Liver (tissue), 9 donors: ENCODE measurements around the gene ZNF689. TPM values are rescaled to one million over a fixed set of nuclear protein-coding genes. Genes with fewer than 3 reads are reported as not detected.

Experiments used
- DNase-seq: peaks from one replicate; pipeline ENCODE4 v3.0.0-alpha.2; 2017; ENCODE audit warnings: low spot score
- H3K27ac ChIP-seq, 2 donors: one replicate each; pipeline ENCODE4 v1.7.0; 2013; ENCODE audit warnings: inconsistent platforms in 2 of 2, low read length in 2 of 2, control low read depth in 1 of 2, low read depth in 1 of 2, mild to moderate bottlenecking in 1 of 2
- H3K27me3 ChIP-seq, 4 donors: one replicate each; pipeline versions ENCODE4 v1.6.1 to v1.7.0; 2013; ENCODE audit warnings: low read length in 3 of 4, inconsistent platforms in 1 of 4, mild to moderate bottlenecking in 1 of 4, moderate library complexity in 1 of 4; ENCODE audit not compliant: control insufficient read depth in 4 of 4, insufficient read depth in 4 of 4
- H3K36me3 ChIP-seq, 4 donors: one replicate each; pipeline versions ENCODE4 v1.6.1 to v1.7.0; 2013; ENCODE audit warnings: low read length in 3 of 4, mild to moderate bottlenecking in 3 of 4, low read depth in 1 of 4, moderate library complexity in 1 of 4; ENCODE audit not compliant: control insufficient read depth in 4 of 4, insufficient read depth in 3 of 4
- H3K4me1 ChIP-seq, 4 donors: one replicate each; pipeline versions ENCODE4 v1.6.1 to v1.7.0; 2013; ENCODE audit warnings: low read length in 3 of 4, mild to moderate bottlenecking in 3 of 4, moderate library complexity in 1 of 4; ENCODE audit not compliant: control insufficient read depth in 4 of 4, insufficient read depth in 4 of 4
- H3K4me3 ChIP-seq, 3 donors: one replicate each; pipeline versions ENCODE4 v1.6.1 to v1.7.0; 2013; ENCODE audit warnings: low read length in 3 of 3, control low read depth in 1 of 3, low read depth in 1 of 3, mild to moderate bottlenecking in 1 of 3
- H3K9ac ChIP-seq, 2 donors: one replicate each; pipeline ENCODE4 v1.7.0; 2013; ENCODE audit warnings: low read length in 2 of 2, mild to moderate bottlenecking in 2 of 2, moderate library complexity in 2 of 2, control low read depth in 1 of 2, low read depth in 1 of 2
- H3K9me3 ChIP-seq, 4 donors: one replicate each; pipeline versions ENCODE4 v1.6.1 to v1.7.0; 2013; ENCODE audit warnings: low read length in 3 of 4; ENCODE audit not compliant: control insufficient read depth in 4 of 4
- ATF3 ChIP-seq: IDR thresholded peaks from 2 replicates; pipeline ENCODE4 v1.6.1; 2016; ENCODE audit warnings: antibody characterized with exemption
- EGR1 ChIP-seq, 2 donors: IDR thresholded peaks; 2 replicates each; pipeline ENCODE4 v1.6.1; 2016 to 2018; ENCODE audit warnings: antibody characterized with exemption in 2 of 2, low read depth in 2 of 2
- FOXA1 ChIP-seq: IDR thresholded peaks from 2 replicates; pipeline ENCODE4 v1.6.1; 2016; ENCODE audit warnings: antibody characterized with exemption
- HNF4A ChIP-seq, 2 donors: conservative IDR thresholded peaks; 2 replicates each; pipeline ENCODE4 v1.6.1; 2016; ENCODE audit warnings: antibody characterized with exemption in 2 of 2, mild to moderate bottlenecking in 2 of 2
- HNF4G ChIP-seq: IDR thresholded peaks from 2 replicates; pipeline ENCODE4 v1.6.1; 2016; ENCODE audit warnings: antibody characterized with exemption
- JUND ChIP-seq, 2 donors: IDR thresholded peaks; 2 replicates each; pipeline ENCODE4 v1.6.1; 2016; ENCODE audit warnings: antibody characterized with exemption in 2 of 2
- MAX ChIP-seq: IDR thresholded peaks from 2 replicates; pipeline ENCODE4 v1.6.1; 2016; ENCODE audit warnings: antibody characterized with exemption
- NR2F2 ChIP-seq: IDR thresholded peaks from 2 replicates; pipeline ENCODE4 v1.6.1; 2016; ENCODE audit warnings: antibody characterized with exemption
- RAD21 ChIP-seq, 2 donors: IDR thresholded peaks; 2 replicates each; pipeline ENCODE4 v1.6.1; 2016; ENCODE audit warnings: antibody characterized with exemption in 2 of 2, mild to moderate bottlenecking in 2 of 2
- SP1 ChIP-seq: IDR thresholded peaks from 2 replicates; pipeline ENCODE4 v1.6.1; 2018; ENCODE audit warnings: antibody characterized with exemption, mild to moderate bottlenecking
- TAF1 ChIP-seq: conservative IDR thresholded peaks from 2 replicates; pipeline ENCODE4 v1.6.1; 2016; ENCODE audit warnings: antibody characterized with exemption, mild to moderate bottlenecking
- YY1 ChIP-seq: IDR thresholded peaks from 2 replicates; pipeline ENCODE4 v1.6.1; 2016; ENCODE audit warnings: antibody characterized with exemption, mild to moderate bottlenecking
- WGBS: extraction: QIAGEN DNeasy Blood & Tissue Kit; methylation state at CpG from one replicate; pipeline ENCODE4 v1.1.7; 2013; 5-methylcytosine and 5-hydroxymethylcytosine counted together
- polyA plus RNA-seq, 2 donors: library from polyadenylated mRNA; stranded (reverse) in 1 of 2; unstranded in 1 of 2; fragments of 200-250 nt in 1 of 2; fragments of >200 nt in 1 of 2; fragmentation: Nextera tagmentation in 1 of 2; extraction: Ambion mirVana in 1 of 2; gene quantifications; one replicate each; pipeline versions ENCODE4 v1.2.1 to v1.2.3, GENCODE V29; 2013 to 2015
- total RNA-seq, 2 donors: library from RNA; depleted of rRNA; stranded (reverse); fragments of >200 nt; gene quantifications; one replicate each; pipeline ENCODE4 v1.2.3, GENCODE V29; 2014
- TF ChIP-seq, protein P1 (sequence below): fragments of 150-350 bp; IDR thresholded peaks from 2 replicates; pipeline ENCODE4 v1.5.1; 2017; ENCODE audit warnings: improper control_type of control experiment, low read depth, low read length; ENCODE audit not compliant: missing input control
- TF ChIP-seq, protein P2 (sequence below): IDR thresholded peaks from 2 replicates; pipeline ENCODE4 v1.6.1; 2016; ENCODE audit warnings: antibody characterized with exemption, mild to moderate bottlenecking
- donor health status: healthy.
- donor health status: healthy.
- donor health status: healthy.
- donor health status: healthy.
- donor health status: healthy.

ZNF689 gene
- total and polyA plus RNA-seq, 4 donors, result 2.6 to 5.8 (median 4.3) TPM

- TF ChIP-seq, protein P1, sequence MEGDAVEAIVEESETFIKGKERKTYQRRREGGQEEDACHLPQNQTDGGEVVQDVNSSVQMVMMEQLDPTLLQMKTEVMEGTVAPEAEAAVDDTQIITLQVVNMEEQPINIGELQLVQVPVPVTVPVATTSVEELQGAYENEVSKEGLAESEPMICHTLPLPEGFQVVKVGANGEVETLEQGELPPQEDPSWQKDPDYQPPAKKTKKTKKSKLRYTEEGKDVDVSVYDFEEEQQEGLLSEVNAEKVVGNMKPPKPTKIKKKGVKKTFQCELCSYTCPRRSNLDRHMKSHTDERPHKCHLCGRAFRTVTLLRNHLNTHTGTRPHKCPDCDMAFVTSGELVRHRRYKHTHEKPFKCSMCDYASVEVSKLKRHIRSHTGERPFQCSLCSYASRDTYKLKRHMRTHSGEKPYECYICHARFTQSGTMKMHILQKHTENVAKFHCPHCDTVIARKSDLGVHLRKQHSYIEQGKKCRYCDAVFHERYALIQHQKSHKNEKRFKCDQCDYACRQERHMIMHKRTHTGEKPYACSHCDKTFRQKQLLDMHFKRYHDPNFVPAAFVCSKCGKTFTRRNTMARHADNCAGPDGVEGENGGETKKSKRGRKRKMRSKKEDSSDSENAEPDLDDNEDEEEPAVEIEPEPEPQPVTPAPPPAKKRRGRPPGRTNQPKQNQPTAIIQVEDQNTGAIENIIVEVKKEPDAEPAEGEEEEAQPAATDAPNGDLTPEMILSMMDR, result no peak
- TF ChIP-seq HNF4A (conservative IDR thresholded peaks at IDR 0.05) (no peak), HNF4G (no peak), RAD21 (IDR thresholded peaks at IDR 0.05) (no peak)
Observed at GRCh38 chr16:30559690-30560089, 50.5 kb downstream of the ZNF689 start (continued).

GRCh38 chr16:30558789-30559377 is 51.3 kb downstream of the ZNF689 start:
- Histone ChIP-seq H3K27me3 (no peaks in the 10 kb centered on the region), H3K9ac (no peak overlapping the region), H3K4me1 (peaks cover 2 to 18% (median 10%) of the 10 kb centered on the region in 4 donors), H3K4me3 (peak overlapping the region in 2 of 3 donors; percentile 25 to 46), H3K27ac (peak overlapping the region; percentile 91 to 94), H3K9me3 (no peaks in the 10 kb centered on the region), H3K36me3 (peaks cover 2 to 10% (median 5%) of the 10 kb centered on the region in 4 donors)
- TF ChIP-seq, protein P1, result no peak
- TF ChIP-seq RAD21 (IDR thresholded peaks at IDR 0.05), result no peak
- no peak for TF ChIP-seq FOXA1
- no peak for TF ChIP-seq EGR1 (IDR thresholded peaks at IDR 0.05; ENCODE audit: low read depth in 2 of 2)
- no peak for TF ChIP-seq MAX
- no peak for TF ChIP-seq NR2F2
- TF ChIP-seq SP1, result no peak
- no peak for TF ChIP-seq ATF3
- TF ChIP-seq, protein P2, sequence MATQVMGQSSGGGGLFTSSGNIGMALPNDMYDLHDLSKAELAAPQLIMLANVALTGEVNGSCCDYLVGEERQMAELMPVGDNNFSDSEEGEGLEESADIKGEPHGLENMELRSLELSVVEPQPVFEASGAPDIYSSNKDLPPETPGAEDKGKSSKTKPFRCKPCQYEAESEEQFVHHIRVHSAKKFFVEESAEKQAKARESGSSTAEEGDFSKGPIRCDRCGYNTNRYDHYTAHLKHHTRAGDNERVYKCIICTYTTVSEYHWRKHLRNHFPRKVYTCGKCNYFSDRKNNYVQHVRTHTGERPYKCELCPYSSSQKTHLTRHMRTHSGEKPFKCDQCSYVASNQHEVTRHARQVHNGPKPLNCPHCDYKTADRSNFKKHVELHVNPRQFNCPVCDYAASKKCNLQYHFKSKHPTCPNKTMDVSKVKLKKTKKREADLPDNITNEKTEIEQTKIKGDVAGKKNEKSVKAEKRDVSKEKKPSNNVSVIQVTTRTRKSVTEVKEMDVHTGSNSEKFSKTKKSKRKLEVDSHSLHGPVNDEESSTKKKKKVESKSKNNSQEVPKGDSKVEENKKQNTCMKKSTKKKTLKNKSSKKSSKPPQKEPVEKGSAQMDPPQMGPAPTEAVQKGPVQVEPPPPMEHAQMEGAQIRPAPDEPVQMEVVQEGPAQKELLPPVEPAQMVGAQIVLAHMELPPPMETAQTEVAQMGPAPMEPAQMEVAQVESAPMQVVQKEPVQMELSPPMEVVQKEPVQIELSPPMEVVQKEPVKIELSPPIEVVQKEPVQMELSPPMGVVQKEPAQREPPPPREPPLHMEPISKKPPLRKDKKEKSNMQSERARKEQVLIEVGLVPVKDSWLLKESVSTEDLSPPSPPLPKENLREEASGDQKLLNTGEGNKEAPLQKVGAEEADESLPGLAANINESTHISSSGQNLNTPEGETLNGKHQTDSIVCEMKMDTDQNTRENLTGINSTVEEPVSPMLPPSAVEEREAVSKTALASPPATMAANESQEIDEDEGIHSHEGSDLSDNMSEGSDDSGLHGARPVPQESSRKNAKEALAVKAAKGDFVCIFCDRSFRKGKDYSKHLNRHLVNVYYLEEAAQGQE, result no peak
- TF ChIP-seq HNF4G, result no peak
- TF ChIP-seq JUND (IDR thresholded peaks at IDR 0.05), result no peak
- TF ChIP-seq TAF1, result no peak
- no peak for TF ChIP-seq YY1
- 82% methylated on average over 21 of the region's 21 CpGs for WGBS
- DNase-seq, result no peak
